ENCODE results near the gene DAB2IP. TPM values are rescaled to one million over a fixed set of nuclear protein-coding genes. Genes with fewer than 3 reads are reported as not detected.

DAB2IP gene
- polyA plus RNA-seq, 1 experiment = 20.4 TPM

- Histone ChIP-seq H3K27me3 (ENCODE audit: control insufficient read depth, insufficient read depth, low read length) (peaks cover 4% of the 10 kb centered on the region), H3K4me3 (ENCODE audit: low read depth, low read length) (no peak overlapping the region), H3K27ac (ENCODE audit: low read depth, low read length) (no peak overlapping the region), H3K9me3 (ENCODE audit: control insufficient read depth, insufficient read depth, low read length) (no peaks in the 10 kb centered on the region)
- ChIA-PET POLR2A (no interaction called here), CTCF (no interaction called here)
- TF ChIP-seq CTCF (IDR thresholded peaks at IDR 0.05; ENCODE audit: low read depth, low read length) = no peak
- DNase-seq (ENCODE audit: low read depth, low spot score) = no peak
Observed at GRCh38 chr9:121662359-121662758, 10.9 kb downstream of the DAB2IP start.

GRCh38 chr9:121662891-121663580, 11.6 kb downstream of the DAB2IP start:
- no peak overlapping the region for H3K27ac ChIP-seq (ENCODE audit: low read depth, low read length)
- H3K27me3 ChIP-seq (ENCODE audit: control insufficient read depth, insufficient read depth, low read length) = no peaks in the 10 kb centered on the region
- no peaks in the 10 kb centered on the region for H3K9me3 ChIP-seq (ENCODE audit: control insufficient read depth, insufficient read depth, low read length)
- ChIA-PET POLR2A (interaction anchor here (0.5 kb wide), 1 partner anchor 12 kb away, joined by 3 read pairs; no protein-coding TSS in a partner anchor), CTCF (interaction anchor here (1.2 to 2.0 kb wide), 2 partner anchors 21 to 24 kb away, joined by 4 to 6 read pairs; no protein-coding TSS in a partner anchor)
- no peak for TF ChIP-seq CTCF (IDR thresholded peaks at IDR 0.05; ENCODE audit: low read depth, low read length)
- DNase-seq (ENCODE audit: low read depth, low spot score) = no peak
- H3K4me3 ChIP-seq (ENCODE audit: low read depth, low read length) = no peak overlapping the region

- no peak for TF ChIP-seq CTCF (IDR thresholded peaks at IDR 0.05; ENCODE audit: low read depth, low read length)
- Histone ChIP-seq H3K27me3 (ENCODE audit: control insufficient read depth, insufficient read depth, low read length) (no peaks in the 10 kb centered on the region), H3K27ac (ENCODE audit: low read depth, low read length) (no peak overlapping the region), H3K9me3 (ENCODE audit: control insufficient read depth, insufficient read depth, low read length) (no peaks in the 10 kb centered on the region), H3K4me3 (ENCODE audit: low read depth, low read length) (no peak overlapping the region)
- DNase-seq (ENCODE audit: low read depth, low spot score) = no peak
- ChIA-PET CTCF (interaction anchor here (0.5 to 2.0 kb wide), 4 partner anchors 12 to 339 kb away, joined by 3 to 6 read pairs (median 4); partner anchors contain the start of gene DAB2IP), POLR2A (interaction anchor here (0.5 kb wide), 1 partner anchor 11 kb away, joined by 3 read pairs; no protein-coding TSS in a partner anchor)
Observed at GRCh38 chr9:121663591-121663990, 12.2 kb downstream of the DAB2IP start.

- CTCF ChIA-PET = interaction anchor here (0.6 to 1.3 kb wide), 2 partner anchors 120 to 331 kb away, joined by 6 read pairs; no protein-coding TSS in a partner anchor
- POLR2A ChIA-PET = no interaction called here
- no peak overlapping the region for H3K4me3 ChIP-seq (ENCODE audit: low read depth, low read length)
- no peaks in the 10 kb centered on the region for H3K27me3 ChIP-seq (ENCODE audit: control insufficient read depth, insufficient read depth, low read length)
- no peak overlapping the region for H3K27ac ChIP-seq (ENCODE audit: low read depth, low read length)
- no peak for DNase-seq (ENCODE audit: low read depth, low spot score)
- no peak for TF ChIP-seq CTCF (IDR thresholded peaks at IDR 0.05; ENCODE audit: low read depth, low read length)
- H3K9me3 ChIP-seq (ENCODE audit: control insufficient read depth, insufficient read depth, low read length) = no peaks in the 10 kb centered on the region; the same call in 1 of the 2 replicates
Observed at GRCh38 chr9:121666294-121666693, 14.9 kb downstream of the DAB2IP start.

GRCh38 chr9:121667214-121667613, 15.8 kb downstream of the DAB2IP start:
- no peak overlapping the region for H3K4me3 ChIP-seq (ENCODE audit: low read depth, low read length)
- ChIA-PET CTCF (interaction anchor here (0.6 to 1.4 kb wide), 2 partner anchors 117 to 362 kb away, joined by 3 to 4 read pairs; no protein-coding TSS in a partner anchor), POLR2A (no interaction called here)
- no peak for TF ChIP-seq CTCF (IDR thresholded peaks at IDR 0.05; ENCODE audit: low read depth, low read length)
- H3K27ac ChIP-seq (ENCODE audit: low read depth, low read length) = no peak overlapping the region
- H3K27me3 ChIP-seq (ENCODE audit: control insufficient read depth, insufficient read depth, low read length) = no peaks in the 10 kb centered on the region
- no peak for DNase-seq (ENCODE audit: low read depth, low spot score)
- no peaks in the 10 kb centered on the region; the same call in 1 of the 2 replicates for H3K9me3 ChIP-seq (ENCODE audit: control insufficient read depth, insufficient read depth, low read length)
